IPS DF 19.7 (cell line): ENCODE measurements around the gene SLC25A21.
A peak's percentile ranks its signal among the peaks of the same experiment; 100 is the strongest.
"Not testable (repeated sequence)": the region's sequence is repeated elsewhere in the genome, so short reads cannot be mapped to it uniquely, and the experiment has no call there.

Source experiments
- DNase-seq: peaks from one replicate; pipeline ENCODE4 v3.0.0-alpha.2; 2013; ENCODE audit warnings: low read depth, low spot score

The SLC25A21 gene

GRCh38 chr14:37172024-37172869 lies at the start of gene SLC25A21:
SLC25A21 (minus strand) TSS chr14:37172606.
- DNase-seq: peak; percentile 61

- no peak for DNase-seq
These were observed 48.7 kb upstream of the SLC25A21 start for GRCh38 chr14:37221073-37221472.

- no peak for DNase-seq
These were observed 42.9 kb upstream of the SLC25A21 start for GRCh38 chr14:37215345-37215744.

- DNase-seq: no peak
These were observed 40.6 kb upstream of the SLC25A21 start for GRCh38 chr14:37213016-37213415.

- no peak for DNase-seq
These were observed 38.0 kb upstream of the SLC25A21 start for GRCh38 chr14:37210448-37210847.

- not testable (repeated sequence) for DNase-seq
These were observed 37.2 kb upstream of the SLC25A21 start for GRCh38 chr14:37209617-37210016.

GRCh38 chr14:37205623-37206605 lies 33.5 kb upstream of the SLC25A21 start:
- not testable (repeated sequence) for DNase-seq

- DNase-seq: no peak
These were observed 31.0 kb upstream of the SLC25A21 start for GRCh38 chr14:37203423-37203822.

- DNase-seq: no peak
These were observed 30.4 kb upstream of the SLC25A21 start for GRCh38 chr14:37202812-37203211.

- DNase-seq: no peak
These were observed 29.9 kb upstream of the SLC25A21 start for GRCh38 chr14:37202265-37202664.

GRCh38 chr14:37201724-37202123 lies 29.3 kb upstream of the SLC25A21 start:
- DNase-seq: no peak

GRCh38 chr14:37198907-37199306 lies 26.5 kb upstream of the SLC25A21 start:
- DNase-seq: no peak

GRCh38 chr14:37198273-37198598 lies 25.8 kb upstream of the SLC25A21 start:
- DNase-seq: no peak

GRCh38 chr14:37197421-37198272 lies 25.2 kb upstream of the SLC25A21 start, which contains the start of gene MIPOL1:
MIPOL1 (plus strand) TSS chr14:37197937; CDS start chr14:37247889, 49,952 bp downstream.
- peak; percentile 20 for DNase-seq

- DNase-seq: no peak
These were observed 24.4 kb upstream of the SLC25A21 start for GRCh38 chr14:37196604-37197420.

GRCh38 chr14:37195327-37195726 lies 22.9 kb upstream of the SLC25A21 start:
- DNase-seq: no peak

- DNase-seq: no peak
These were observed 22.3 kb upstream of the SLC25A21 start for GRCh38 chr14:37194698-37195097.

- not testable (repeated sequence) for DNase-seq
These were observed 17.3 kb upstream of the SLC25A21 start for GRCh38 chr14:37189733-37190132.

GRCh38 chr14:37187840-37188577 lies 15.6 kb upstream of the SLC25A21 start:
- DNase-seq: not testable (repeated sequence)

- no peak for DNase-seq
These were observed 14.9 kb upstream of the SLC25A21 start for GRCh38 chr14:37187294-37187693.
